ENCODE results near the gene FOXE1.

DNA sequence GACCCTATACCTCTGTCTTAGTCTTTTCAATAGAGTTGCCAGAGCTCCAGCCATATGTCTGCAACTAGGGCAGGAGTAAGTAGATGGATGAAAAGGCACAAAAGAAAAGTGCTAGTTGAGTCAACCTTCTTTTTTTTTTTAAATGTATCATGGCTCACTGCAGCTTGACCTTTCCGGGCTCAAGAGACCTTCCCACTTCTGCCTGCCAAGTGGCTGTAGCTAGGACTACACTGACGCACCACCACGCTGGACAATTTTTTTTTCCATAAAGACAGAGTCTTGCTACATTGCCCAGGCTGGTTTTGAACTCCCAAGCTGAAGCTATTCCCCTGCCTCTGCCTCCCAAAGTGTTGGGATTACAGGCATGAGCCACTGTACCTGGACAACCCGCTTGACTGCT, 27.3 kb downstream of the FOXE1 start:
- TF ChIP-seq, protein P1, sequence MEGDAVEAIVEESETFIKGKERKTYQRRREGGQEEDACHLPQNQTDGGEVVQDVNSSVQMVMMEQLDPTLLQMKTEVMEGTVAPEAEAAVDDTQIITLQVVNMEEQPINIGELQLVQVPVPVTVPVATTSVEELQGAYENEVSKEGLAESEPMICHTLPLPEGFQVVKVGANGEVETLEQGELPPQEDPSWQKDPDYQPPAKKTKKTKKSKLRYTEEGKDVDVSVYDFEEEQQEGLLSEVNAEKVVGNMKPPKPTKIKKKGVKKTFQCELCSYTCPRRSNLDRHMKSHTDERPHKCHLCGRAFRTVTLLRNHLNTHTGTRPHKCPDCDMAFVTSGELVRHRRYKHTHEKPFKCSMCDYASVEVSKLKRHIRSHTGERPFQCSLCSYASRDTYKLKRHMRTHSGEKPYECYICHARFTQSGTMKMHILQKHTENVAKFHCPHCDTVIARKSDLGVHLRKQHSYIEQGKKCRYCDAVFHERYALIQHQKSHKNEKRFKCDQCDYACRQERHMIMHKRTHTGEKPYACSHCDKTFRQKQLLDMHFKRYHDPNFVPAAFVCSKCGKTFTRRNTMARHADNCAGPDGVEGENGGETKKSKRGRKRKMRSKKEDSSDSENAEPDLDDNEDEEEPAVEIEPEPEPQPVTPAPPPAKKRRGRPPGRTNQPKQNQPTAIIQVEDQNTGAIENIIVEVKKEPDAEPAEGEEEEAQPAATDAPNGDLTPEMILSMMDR (IDR thresholded peaks at IDR 0.05 in 2 of 3, conservative IDR thresholded peaks at IDR 0.05 in 1 of 3; ENCODE audit: borderline replicate concordance in 1 of 3, insufficient read depth in 1 of 3, low read depth in 2 of 3, low read length in 2 of 3), result no peak
- no peak for TF ChIP-seq ELF1 (IDR thresholded peaks at IDR 0.05; ENCODE audit: borderline replicate concordance, low read depth)
- no peak for TF ChIP-seq POLR2A (IDR thresholded peaks at IDR 0.05; ENCODE audit: borderline replicate concordance, extremely low read depth, insufficient read depth, insufficient read length)
- no peak for TF ChIP-seq POLR2AphosphoS5 (IDR thresholded peaks at IDR 0.05; ENCODE audit: low read depth, low read length)
- TF ChIP-seq YY1 (IDR thresholded peaks at IDR 0.05; ENCODE audit: extremely low read depth, insufficient replicate concordance, low read depth, low read length), result no peak
- TF ChIP-seq, protein P2, sequence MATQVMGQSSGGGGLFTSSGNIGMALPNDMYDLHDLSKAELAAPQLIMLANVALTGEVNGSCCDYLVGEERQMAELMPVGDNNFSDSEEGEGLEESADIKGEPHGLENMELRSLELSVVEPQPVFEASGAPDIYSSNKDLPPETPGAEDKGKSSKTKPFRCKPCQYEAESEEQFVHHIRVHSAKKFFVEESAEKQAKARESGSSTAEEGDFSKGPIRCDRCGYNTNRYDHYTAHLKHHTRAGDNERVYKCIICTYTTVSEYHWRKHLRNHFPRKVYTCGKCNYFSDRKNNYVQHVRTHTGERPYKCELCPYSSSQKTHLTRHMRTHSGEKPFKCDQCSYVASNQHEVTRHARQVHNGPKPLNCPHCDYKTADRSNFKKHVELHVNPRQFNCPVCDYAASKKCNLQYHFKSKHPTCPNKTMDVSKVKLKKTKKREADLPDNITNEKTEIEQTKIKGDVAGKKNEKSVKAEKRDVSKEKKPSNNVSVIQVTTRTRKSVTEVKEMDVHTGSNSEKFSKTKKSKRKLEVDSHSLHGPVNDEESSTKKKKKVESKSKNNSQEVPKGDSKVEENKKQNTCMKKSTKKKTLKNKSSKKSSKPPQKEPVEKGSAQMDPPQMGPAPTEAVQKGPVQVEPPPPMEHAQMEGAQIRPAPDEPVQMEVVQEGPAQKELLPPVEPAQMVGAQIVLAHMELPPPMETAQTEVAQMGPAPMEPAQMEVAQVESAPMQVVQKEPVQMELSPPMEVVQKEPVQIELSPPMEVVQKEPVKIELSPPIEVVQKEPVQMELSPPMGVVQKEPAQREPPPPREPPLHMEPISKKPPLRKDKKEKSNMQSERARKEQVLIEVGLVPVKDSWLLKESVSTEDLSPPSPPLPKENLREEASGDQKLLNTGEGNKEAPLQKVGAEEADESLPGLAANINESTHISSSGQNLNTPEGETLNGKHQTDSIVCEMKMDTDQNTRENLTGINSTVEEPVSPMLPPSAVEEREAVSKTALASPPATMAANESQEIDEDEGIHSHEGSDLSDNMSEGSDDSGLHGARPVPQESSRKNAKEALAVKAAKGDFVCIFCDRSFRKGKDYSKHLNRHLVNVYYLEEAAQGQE (IDR thresholded peaks at IDR 0.05; ENCODE audit: low read depth), result no peak
- TF ChIP-seq EZH2phosphoT487 (IDR thresholded peaks at IDR 0.05; ENCODE audit: borderline replicate concordance), result no peak
- TF ChIP-seq TCF7L2 (IDR thresholded peaks at IDR 0.05; ENCODE audit: borderline replicate concordance, extremely low read depth, insufficient read depth, insufficient read length), result no peak

Data from HCT116 (cell line).